GM18507 (cell line): Measurements from ENCODE around the gene CNTROB.

Source experiments
- DNase-seq: peaks from one replicate; pipeline ENCODE4 v3.0.0; 2011; ENCODE audit warnings: low read depth; ENCODE audit not compliant: insufficient read length; ENCODE audit errors: extremely low spot score
- FAIRE-seq: peaks from 2 replicates; lab custom pipeline; 2011; peaks lifted over from hg19 to GRCh38; lab: Jason Lieb, UNC

The CNTROB gene, protein sequence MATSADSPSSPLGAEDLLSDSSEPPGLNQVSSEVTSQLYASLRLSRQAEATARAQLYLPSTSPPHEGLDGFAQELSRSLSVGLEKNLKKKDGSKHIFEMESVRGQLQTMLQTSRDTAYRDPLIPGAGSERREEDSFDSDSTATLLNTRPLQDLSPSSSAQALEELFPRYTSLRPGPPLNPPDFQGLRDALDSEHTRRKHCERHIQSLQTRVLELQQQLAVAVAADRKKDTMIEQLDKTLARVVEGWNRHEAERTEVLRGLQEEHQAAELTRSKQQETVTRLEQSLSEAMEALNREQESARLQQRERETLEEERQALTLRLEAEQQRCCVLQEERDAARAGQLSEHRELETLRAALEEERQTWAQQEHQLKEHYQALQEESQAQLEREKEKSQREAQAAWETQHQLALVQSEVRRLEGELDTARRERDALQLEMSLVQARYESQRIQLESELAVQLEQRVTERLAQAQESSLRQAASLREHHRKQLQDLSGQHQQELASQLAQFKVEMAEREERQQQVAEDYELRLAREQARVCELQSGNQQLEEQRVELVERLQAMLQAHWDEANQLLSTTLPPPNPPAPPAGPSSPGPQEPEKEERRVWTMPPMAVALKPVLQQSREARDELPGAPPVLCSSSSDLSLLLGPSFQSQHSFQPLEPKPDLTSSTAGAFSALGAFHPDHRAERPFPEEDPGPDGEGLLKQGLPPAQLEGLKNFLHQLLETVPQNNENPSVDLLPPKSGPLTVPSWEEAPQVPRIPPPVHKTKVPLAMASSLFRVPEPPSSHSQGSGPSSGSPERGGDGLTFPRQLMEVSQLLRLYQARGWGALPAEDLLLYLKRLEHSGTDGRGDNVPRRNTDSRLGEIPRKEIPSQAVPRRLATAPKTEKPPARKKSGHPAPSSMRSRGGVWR

DNA sequence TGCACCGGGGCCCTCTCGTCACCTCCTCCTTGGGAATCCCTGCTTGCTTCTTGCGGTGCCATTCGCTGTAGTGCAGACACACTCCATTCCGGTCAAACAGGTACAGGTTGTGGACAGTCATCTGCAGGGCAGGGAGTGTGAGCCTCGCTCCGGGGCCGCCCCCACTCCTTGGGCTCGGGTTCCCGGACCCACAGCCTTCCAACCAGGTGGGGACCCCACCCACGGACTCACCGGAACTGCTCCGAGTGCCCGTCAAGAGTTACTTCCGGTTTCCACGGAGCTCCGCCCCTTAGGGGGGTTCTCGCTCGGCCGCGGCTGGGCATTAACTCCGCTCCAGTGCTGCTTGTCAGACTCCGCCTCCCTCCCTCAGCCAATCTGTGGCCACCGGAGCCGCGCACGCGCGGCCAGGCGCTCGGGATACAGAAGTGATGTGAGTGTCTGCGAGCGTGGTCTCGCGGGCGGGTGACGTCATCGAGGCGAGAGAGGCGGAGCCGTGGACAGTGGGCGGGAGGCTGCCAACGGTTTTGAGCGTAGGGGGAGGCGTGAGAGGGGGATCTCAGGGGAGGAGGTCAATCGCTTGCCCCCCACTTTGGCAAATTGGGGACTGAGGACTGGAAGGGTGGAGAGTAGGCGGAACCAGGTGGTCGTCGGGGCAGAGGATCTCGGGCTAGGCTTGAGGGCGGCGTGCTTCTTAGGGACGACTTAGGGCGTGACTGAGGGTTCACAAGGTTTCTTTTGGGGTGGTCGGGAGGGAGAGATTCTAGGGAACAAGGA lies at the start of gene CNTROB, which contains the start of gene TRAPPC1:
TSS of gene CNTROB (plus strand) at position 498 of the 774 bp plus-strand sequence. CDS start 874 bp downstream, outside the sequence.
TSS of gene TRAPPC1 (minus strand) at position 238 of the 774 bp plus-strand sequence. CDS start at position 121, 117 bp downstream.
- DNase-seq (peak; percentile 100), FAIRE-seq (peak; percentile 99)

DNA sequence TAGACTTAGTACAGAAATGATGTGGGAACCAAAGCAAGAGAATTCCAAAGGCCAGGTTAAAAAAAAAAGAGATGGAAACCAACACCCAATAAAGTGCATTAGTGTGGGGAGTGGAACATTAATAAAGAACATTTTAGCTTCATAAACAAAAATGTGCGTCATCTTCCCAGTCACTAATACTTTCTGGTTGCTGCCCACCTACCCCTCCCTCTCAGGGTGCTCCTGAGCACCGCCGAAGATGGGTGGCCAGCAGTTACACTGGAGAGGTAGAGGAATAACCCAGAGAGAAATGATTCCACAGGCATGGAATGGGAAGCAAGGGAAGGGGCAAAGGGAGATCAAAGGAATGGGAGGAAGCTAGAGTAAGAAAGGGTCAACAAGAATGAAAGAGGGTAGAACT lies 49.4 kb upstream of the CNTROB start:
- no peak for FAIRE-seq
- no peak for DNase-seq

DNA sequence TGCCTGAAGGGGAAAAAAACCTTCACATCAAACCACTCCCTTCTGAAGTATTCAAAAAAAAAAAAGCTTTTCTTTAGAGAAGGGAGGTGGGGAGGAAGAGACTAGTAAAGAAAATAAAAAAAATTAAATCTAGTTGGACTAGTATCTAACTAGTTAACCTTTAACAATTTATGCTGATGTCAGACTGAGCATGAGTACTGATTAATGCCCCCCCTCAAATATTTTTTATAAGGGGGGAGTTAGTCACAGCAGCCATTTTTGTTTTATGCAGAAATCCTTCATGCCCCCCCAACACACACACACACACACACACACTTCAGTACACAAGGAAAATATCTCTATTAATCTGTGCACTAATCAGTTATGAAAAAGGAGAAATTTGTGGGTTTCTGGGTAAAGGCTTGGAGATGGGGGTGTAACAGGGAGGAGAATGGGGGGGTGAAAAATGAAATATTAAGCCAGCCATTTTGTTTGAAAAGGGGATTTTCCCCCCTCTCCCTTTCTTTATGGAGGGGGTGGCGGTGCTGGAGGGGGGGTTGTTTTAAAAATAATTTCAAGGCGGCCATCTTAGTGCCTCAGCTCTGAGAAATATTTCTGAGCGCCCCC lies 48.1 kb upstream of the CNTROB start:
- FAIRE-seq (no peak), DNase-seq (no peak)

DNA sequence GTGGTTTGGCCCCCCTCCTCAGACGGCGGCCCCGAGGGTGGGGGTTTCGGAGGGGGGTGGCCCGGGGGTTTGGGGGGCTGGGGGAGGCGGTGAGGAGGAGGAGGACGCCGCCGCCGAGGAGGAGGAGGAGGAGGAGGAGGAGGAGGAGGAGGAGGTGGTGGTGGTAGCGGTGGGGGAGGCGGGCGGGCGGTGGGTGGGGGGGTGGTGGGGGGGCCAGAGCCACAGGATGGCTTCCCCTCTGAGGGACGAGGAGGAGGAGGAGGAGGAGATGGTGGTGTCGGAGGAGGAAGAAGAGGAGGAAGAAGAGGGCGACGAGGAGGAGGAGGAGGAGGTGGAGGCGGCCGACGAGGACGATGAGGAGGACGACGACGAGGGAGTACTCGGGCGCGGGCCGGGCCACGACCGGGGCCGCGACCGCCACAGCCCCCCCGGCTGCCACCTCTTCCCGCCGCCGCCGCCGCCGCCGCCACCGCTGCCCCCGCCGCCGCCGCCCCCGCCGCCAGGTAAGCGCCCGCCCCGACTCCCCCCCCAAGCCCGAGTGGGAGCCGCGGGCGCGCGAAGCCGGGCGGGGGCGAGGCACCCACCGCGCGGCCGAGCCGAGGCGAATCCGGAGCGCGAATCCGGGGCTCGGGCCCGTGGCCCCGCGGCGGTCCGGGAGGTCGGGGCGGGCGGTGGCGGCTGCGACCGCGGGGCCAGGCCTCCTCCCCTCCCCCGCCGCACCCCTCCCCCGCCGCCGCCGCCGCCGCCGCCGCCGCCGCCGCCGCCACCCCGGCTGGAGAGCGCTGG lies 47.2 kb upstream of the CNTROB start:
- DNase-seq (no peak), FAIRE-seq (no peak)

GRCh38 chr17:7885367-7886226 lies 46.4 kb upstream of the CNTROB start:
- peak; percentile 54 for FAIRE-seq
- DNase-seq, result no peak

DNA sequence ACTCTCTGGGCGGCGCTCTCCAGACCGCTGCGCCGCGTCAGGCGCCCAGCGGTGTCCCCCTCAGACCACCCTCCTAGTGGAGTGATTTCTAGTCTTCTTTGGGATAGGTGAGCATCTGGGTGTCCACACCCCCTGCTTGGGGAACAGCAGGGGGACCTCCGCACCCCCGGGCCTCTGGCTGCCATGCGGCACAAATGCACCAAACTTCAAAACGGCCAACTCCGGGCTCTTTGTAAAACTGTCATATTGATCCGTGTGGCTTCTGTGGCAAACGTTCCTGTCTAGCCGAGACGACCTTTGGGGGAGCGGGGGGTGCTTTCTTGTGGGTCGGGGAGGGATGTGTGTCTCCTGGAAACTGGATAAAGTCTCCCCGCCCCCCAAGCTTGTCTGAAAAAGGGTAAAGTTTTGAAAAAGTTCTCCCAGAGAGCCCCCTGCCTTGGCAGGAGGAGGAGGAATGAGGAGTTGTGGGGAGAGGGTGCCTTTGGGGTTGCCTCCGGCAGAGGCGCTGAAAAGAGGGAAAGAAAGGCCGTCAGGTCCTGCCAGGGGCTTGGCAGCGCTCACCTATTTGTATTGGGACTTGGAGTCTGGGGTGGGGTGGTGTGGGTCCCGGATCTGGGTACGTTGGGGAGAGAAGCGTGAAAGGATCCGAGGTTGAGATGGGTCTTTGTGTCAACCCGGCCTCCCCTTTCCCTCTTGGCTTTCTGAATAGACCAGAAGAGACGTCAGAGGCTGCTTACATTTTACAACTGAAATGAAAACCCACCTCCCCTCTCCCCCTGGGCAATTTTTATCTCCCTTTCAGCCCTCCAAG lies 45.6 kb upstream of the CNTROB start:
- peak; percentile 54 for FAIRE-seq
- no peak for DNase-seq

GRCh38 chr17:7887038-7887481 lies 44.9 kb upstream of the CNTROB start:
- FAIRE-seq (peak; percentile 15), DNase-seq (no peak)

DNA sequence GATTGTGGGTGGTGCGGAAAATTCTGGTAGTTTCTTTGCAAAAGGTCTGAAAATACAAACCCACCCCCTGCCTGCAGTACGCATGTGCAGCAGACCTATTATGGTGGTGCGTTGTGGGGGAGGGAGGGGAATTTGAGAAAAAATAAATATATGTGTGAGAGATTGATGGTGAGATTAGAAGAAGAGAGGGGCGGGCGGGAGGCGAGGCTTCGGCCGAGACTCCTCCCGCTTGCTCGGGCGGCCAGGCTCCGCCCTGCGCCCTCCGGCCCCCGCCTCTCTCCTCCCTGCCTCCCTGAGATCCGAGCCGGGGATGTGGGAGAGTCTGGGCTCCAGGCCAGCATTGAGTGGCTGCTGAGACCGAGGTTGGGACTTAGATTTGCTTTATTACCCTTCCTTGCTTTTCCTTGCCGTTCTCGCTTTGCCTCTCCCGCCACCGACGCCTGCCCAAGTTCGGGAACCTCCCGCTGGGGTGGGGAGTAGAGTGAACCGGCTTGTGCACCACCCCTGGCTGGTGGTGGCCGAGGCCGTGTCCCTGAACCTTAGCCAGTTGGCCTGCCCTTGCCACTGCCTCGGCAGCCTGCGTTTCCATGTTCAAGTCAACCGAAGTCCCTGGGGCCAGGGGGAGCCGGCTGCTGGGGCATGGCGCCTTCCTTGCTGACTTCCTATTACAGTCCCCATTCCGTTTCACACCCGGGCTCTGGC lies 44.4 kb upstream of the CNTROB start:
- FAIRE-seq (peak; percentile 96), DNase-seq (peak; percentile 75)

DNA sequence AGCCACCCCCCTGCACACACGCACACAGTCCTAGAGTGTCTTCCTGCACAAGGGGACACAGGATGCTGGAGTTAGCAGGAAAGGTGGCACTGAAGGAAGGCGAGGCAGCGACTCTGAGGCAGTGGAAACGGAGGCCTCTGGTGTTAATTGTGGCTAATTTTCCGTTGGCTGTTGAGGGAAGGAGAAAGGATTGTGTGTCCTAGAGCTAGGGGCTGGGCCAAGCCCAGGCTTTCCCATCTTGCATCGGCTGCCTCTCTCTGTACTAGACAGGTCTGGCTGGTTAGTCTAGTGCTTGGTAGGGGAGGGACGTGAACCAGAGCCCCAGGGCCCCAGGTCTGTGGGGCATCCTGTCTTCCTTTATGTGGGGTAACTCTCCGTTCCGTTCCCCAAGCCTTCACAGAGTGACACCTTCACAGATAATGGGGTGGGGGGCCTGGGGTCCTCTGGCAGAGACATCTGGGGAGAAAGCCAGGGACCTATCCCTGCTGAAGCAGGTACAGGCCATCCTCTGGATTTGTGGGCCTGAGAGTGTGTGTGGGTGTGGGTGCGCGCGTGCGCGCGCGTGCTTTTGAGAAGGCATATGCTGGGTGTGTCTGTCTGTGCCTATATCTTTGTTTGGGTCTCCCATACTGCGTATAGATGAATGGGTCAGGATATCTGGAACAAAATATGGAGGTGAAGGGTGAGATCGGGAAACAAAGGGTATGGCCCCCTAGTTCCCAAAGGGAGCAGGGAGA lies 43.7 kb upstream of the CNTROB start, which contains the start of gene CHD3:
TSS of gene CHD3 (plus strand) at position 606 of the 737 bp plus-strand sequence. CDS start 212 bp downstream, outside the sequence.
- DNase-seq, result no peak
- peak; percentile 55 for FAIRE-seq

GRCh38 chr17:7889166-7889955 lies 42.6 kb upstream of the CNTROB start:
- no peak for DNase-seq

GRCh38 chr17:7893187-7893880 lies 38.7 kb upstream of the CNTROB start:
- FAIRE-seq (no peak), DNase-seq (no peak)

More at GRCh38 chr17:7889166-7889955, 42.6 kb upstream of the CNTROB start:
- no peak for FAIRE-seq

- DNase-seq (no peak), FAIRE-seq (no peak)
Measured at GRCh38 chr17:7894226-7894625, 37.8 kb upstream of the CNTROB start.

DNA sequence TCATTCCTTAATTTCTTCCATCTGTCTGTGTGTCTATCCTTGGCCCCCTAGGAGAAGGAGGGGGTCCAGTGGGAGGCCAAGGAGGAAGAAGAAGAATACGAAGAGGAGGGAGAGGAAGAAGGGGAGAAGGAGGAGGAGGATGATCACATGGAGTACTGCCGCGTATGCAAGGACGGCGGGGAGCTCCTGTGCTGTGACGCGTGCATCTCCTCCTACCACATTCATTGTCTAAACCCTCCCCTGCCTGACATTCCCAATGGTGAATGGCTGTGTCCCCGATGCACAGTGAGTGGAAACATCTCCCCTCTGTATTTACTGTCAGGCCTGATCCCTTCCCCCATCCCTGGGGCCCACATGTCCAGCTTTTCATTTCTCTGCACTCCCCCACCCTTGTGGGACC lies 37.1 kb upstream of the CNTROB start:
- DNase-seq (no peak), FAIRE-seq (no peak)

DNA sequence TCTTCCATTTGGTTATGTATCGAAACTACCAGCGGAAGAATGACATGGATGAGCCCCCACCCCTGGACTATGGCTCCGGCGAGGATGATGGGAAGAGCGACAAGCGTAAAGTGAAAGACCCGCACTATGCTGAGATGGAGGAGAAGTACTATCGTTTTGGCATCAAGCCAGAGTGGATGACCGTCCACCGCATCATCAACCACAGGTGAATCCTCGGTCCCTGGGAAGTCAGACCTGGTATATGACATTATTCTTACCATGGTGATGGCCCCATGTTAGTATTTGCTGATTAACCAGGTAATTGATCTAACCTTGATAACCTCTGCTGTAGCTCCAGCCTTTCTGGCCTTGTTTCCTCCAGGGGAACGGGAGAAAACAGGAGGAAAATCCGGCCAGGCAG lies 34.9 kb upstream of the CNTROB start:
- no peak for FAIRE-seq
- no peak for DNase-seq
